Aorta (tissue), 5 donors: ENCODE measurements around the gene OOEP. TPM values are rescaled to one million over a fixed set of nuclear protein-coding genes. Genes with fewer than 3 reads are reported as not detected.

Source experiments
- ATAC-seq: fragments of 200-7000 bp; cut with Tn5 transposase; one replicate; pipeline ENCODE4 v1.9.1; 2022; ENCODE audit warnings: moderate library complexity; ENCODE audit not compliant: low FRiP score
- DNase-seq, 2 donors: peaks; one replicate each; pipeline ENCODE4 v3.0.0-alpha.2; 2020
- H3K27ac ChIP-seq, 2 donors: one replicate each; pipeline ENCODE4 v1.5.1; 2013; ENCODE audit warnings: low read length in 2 of 2, mild to moderate bottlenecking in 2 of 2, moderate library complexity in 2 of 2, control low read depth in 1 of 2, inconsistent platforms in 1 of 2, low read depth in 1 of 2
- H3K27me3 ChIP-seq, 2 donors: one replicate each; pipeline ENCODE4 v1.6.1; 2013; ENCODE audit warnings: control low read depth in 1 of 2, low read length in 1 of 2, mild to moderate bottlenecking in 1 of 2, moderate library complexity in 1 of 2; ENCODE audit not compliant: insufficient read depth in 2 of 2, control insufficient read depth in 1 of 2
- H3K36me3 ChIP-seq, 2 donors: one replicate each; pipeline ENCODE4 v1.6.1; 2013; ENCODE audit warnings: control low read depth in 1 of 2, low read length in 1 of 2, mild to moderate bottlenecking in 1 of 2; ENCODE audit not compliant: insufficient read depth in 2 of 2, control insufficient read depth in 1 of 2
- H3K4me1 ChIP-seq, 2 donors: one replicate each; pipeline ENCODE4 v1.6.1; 2013; ENCODE audit warnings: low read length in 2 of 2, control low read depth in 1 of 2, mild to moderate bottlenecking in 1 of 2, moderate library complexity in 1 of 2; ENCODE audit not compliant: insufficient read depth in 2 of 2, control insufficient read depth in 1 of 2
- H3K4me3 ChIP-seq, 2 donors: one replicate each; pipeline ENCODE4 v1.5.1; 2013; ENCODE audit warnings: low read length in 2 of 2, control low read depth in 1 of 2, mild to moderate bottlenecking in 1 of 2
- H3K9me3 ChIP-seq: one replicate; pipeline ENCODE4 v1.6.1; 2013; ENCODE audit warnings: mild to moderate bottlenecking, low read length; ENCODE audit not compliant: control insufficient read depth
- WGBS, 2 donors: extraction: QIAGEN DNeasy Blood & Tissue Kit; methylation state at CpG; one replicate each; pipeline ENCODE4 v1.1.7; 2013; 5-methylcytosine and 5-hydroxymethylcytosine counted together
- intact Hi-C, 2 donors: fragments of 100-400 bp; cut with DNase I; formaldehyde crosslinking; loops; one replicate each; pipeline versions ENCODE4 v1.14.2 to v1.15.0; 2022
- polyA plus RNA-seq, 2 donors: library from polyadenylated mRNA; stranded (reverse); fragments of 200-250 nt; gene quantifications; one replicate each; pipeline ENCODE4 v1.2.3, GENCODE V29; 2013
- total RNA-seq, 2 donors: library from RNA; stranded (reverse); fragmentation: NEBNext Ultra II Directional; extraction: Animal tissue kit (Norgen Biotek cat#: 25700); gene quantifications; one replicate each; pipeline ENCODE4 v1.2.1, GENCODE V29; 2021
- donor health status: healthy with polysubstance abuse.
- donor health status: Bipolar disorder and iron deficiency.
- donor health status: DM: no; HTN: no; CAD: no.
- donor health status: DM: no; HTN: no; CAD: no.
- donor health status: DM: yes; HTN: yes; CAD: no.

Gene OOEP
- total and polyA plus RNA-seq, 4 donors, result 0.39 to 1.1 (median 0.84) TPM; not detected in 1

DNA sequence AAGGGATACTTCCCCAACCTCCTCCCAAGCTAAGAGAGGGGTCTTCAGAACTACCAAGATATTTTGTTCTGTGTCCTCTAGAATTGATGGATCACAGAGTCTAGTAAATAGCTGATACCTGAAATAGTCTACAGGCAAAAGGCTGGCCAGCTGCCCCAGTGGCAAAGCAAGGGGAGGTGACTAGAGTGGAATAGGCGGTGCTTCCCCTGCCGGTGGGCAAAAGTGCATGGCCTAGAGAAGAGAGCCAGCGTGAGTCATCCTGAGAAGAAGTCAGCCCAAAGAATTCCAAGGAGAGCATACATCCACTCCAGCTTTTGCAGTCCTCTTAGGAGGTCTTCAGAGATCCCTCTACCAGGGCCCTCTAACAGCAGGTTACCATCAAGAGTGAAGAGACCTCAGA, 30.4 kb downstream of the OOEP start:
- H3K9me3 ChIP-seq, result no peaks in the 10 kb centered on the region
- WGBS, 2 donors, result 60 to 64% methylated on average over 3 of the region's 3 CpGs
- no peaks in the 10 kb centered on the region for H3K27me3 ChIP-seq
- H3K4me3 ChIP-seq, result no peak overlapping the region
- intact Hi-C loops, result no loop called here
- H3K36me3 ChIP-seq, result no peaks in the 10 kb centered on the region
- H3K27ac ChIP-seq, result no peak overlapping the region
- no peak for ATAC-seq
- no peaks in the 10 kb centered on the region for H3K4me1 ChIP-seq
- no peak for DNase-seq

- no peak overlapping the region for H3K27ac ChIP-seq
- ATAC-seq (no peak), DNase-seq (no peak)
- WGBS, 2 donors, result 45 to 47% methylated on average over 3 of the region's 3 CpGs
- H3K4me1 ChIP-seq, result no peaks in the 10 kb centered on the region
- no peaks in the 10 kb centered on the region for H3K36me3 ChIP-seq
- no peak overlapping the region for H3K4me3 ChIP-seq
- H3K27me3 ChIP-seq, result no peaks in the 10 kb centered on the region
- H3K9me3 ChIP-seq, result no peaks in the 10 kb centered on the region
- intact Hi-C loops, result loop anchor here in 1 of 2 donors (2.0 kb wide), 1 partner anchor 42 kb away; no protein-coding TSS in a partner anchor
Measured at GRCh38 chr6:73329201-73329600, 40.5 kb downstream of the OOEP start.

- Histone ChIP-seq H3K27ac (no peak overlapping the region), H3K36me3 (no peaks in the 10 kb centered on the region), H3K4me1 (no peaks in the 10 kb centered on the region), H3K9me3 (no peaks in the 10 kb centered on the region), H3K4me3 (no peak overlapping the region), H3K27me3 (no peaks in the 10 kb centered on the region)
- intact Hi-C loops, result loop anchor here in 1 of 2 donors (2.0 kb wide), 1 partner anchor 42 kb away; no protein-coding TSS in a partner anchor
- no peak for ATAC-seq
- no peak for DNase-seq
- 55 to 60% methylated on average over 3 of the region's 3 CpGs for WGBS, 2 donors
Measured at GRCh38 chr6:73328790-73329189, 40.9 kb downstream of the OOEP start.

DNA sequence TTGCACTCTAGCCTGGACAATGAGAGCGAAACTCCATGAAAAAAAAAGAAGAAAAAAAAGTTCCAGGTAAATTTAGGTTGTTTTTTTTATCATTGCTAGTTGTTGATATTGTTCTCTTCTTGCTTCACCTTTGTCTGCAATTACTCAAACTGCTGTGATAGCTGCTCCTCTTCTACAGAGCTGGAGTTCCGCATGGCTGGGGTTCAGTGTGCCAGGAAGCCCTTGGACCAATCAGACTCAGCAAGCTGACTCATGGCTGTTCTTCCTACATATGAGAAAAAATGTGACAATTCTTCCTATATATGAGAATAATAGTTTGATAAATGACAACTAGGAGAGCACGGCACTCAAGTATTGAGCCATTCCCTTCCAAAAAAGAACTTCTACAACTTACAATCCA, 44.0 kb downstream of the OOEP start:
- intact Hi-C loops, result loop anchor here in 1 of 2 donors (1.0 kb wide), 1 partner anchor 39 kb away; no protein-coding TSS in a partner anchor
- 94 to 95% methylated on average over 3 of the region's 3 CpGs for WGBS, 2 donors
- ATAC-seq (no peak), DNase-seq (no peak)
- no peak overlapping the region for H3K27ac ChIP-seq
- no peaks in the 10 kb centered on the region for H3K36me3 ChIP-seq
- no peak overlapping the region for H3K4me3 ChIP-seq
- H3K9me3 ChIP-seq, result no peaks in the 10 kb centered on the region
- H3K27me3 ChIP-seq, result no peaks in the 10 kb centered on the region
- H3K4me1 ChIP-seq, result no peaks in the 10 kb centered on the region

GRCh38 chr6:73323323-73323722, 46.4 kb downstream of the OOEP start:
- H3K4me1 ChIP-seq, result no peaks in the 10 kb centered on the region
- H3K27ac ChIP-seq, result no peak overlapping the region
- no peaks in the 10 kb centered on the region for H3K36me3 ChIP-seq
- H3K9me3 ChIP-seq, result no peaks in the 10 kb centered on the region
- no peak for ATAC-seq
- DNase-seq, result no peak
- H3K27me3 ChIP-seq, result no peaks in the 10 kb centered on the region
- H3K4me3 ChIP-seq, result no peak overlapping the region
- intact Hi-C loops, result no loop called here
- 87 to 95% methylated on average over 2 of the region's 2 CpGs for WGBS, 2 donors

Other genes starting within 250 kb of the OOEP start
- under 1 TPM in 1 of 2 donors, not detected in 1; 0.66 TPM for gene KHDC1L, start 144.4 kb downstream of the OOEP start, total RNA-seq
- not detected for gene KHDC1L, start 144.4 kb downstream of the OOEP start, polyA plus RNA-seq
- 1 to 10 TPM; 1.8 to 2.8 TPM for gene KHDC1, start 106.7 kb downstream of the OOEP start, total RNA-seq
- gene KHDC1, start 106.7 kb downstream of the OOEP start, polyA plus RNA-seq, result 1 to 10 TPM; 3.6 to 4.0 TPM
- gene DPPA5, start 15.6 kb downstream of the OOEP start, total RNA-seq, result not detected
- under 1 TPM in 1 of 2 donors, not detected in 1; 0.38 TPM for gene DPPA5, start 15.6 kb downstream of the OOEP start, polyA plus RNA-seq
- not detected for gene KHDC3L, start 7.2 kb downstream of the OOEP start, total RNA-seq
- gene KHDC3L, start 7.2 kb downstream of the OOEP start, polyA plus RNA-seq, result not detected
- under 1 TPM; 0.71 to 0.78 TPM for gene DDX43, start 24.9 kb upstream of the OOEP start, total RNA-seq
- gene DDX43, start 24.9 kb upstream of the OOEP start, polyA plus RNA-seq, result 1 to 10 TPM in 1 of 2 donors, not detected in 1; 1.6 TPM
- gene CGAS, start 82.4 kb upstream of the OOEP start, total RNA-seq, result 10 to 100 TPM in 1 of 2 donors, 1 to 10 TPM in 1; 8.7 to 10.8 TPM
- gene CGAS, start 82.4 kb upstream of the OOEP start, polyA plus RNA-seq, result 1 to 10 TPM; 2.5 to 3.6 TPM
- gene MTO1, start 91.8 kb upstream of the OOEP start, total RNA-seq, result 10 to 100 TPM; 21.9 to 33.0 TPM
- 10 to 100 TPM in 1 of 2 donors, 1 to 10 TPM in 1; 6.3 to 13.3 TPM for gene MTO1, start 91.8 kb upstream of the OOEP start, polyA plus RNA-seq
- 1,000 to 10,000 TPM; 7,659 to 8,197 TPM for gene EEF1A1, start 151.1 kb upstream of the OOEP start, total RNA-seq
- over 10,000 TPM in 1 of 2 donors, 1,000 to 10,000 TPM in 1; 9,464 to 18,336 TPM for gene EEF1A1, start 151.1 kb upstream of the OOEP start, polyA plus RNA-seq